HepG2 (cell line): ENCODE measurements around the gene NRAS. TPM values are rescaled to one million over a fixed set of nuclear protein-coding genes. Genes with fewer than 3 reads are reported as not detected.

Experiments
- AGO2 ChIP-seq: fragments of 200-400 bp; formaldehyde crosslinking; optimal IDR thresholded peaks from 2 replicates; pipeline ENCODE3; 2017; ENCODE audit warnings: mild to moderate bottlenecking, low read depth, low read length, moderate library complexity
- ATF1 ChIP-seq: IDR thresholded peaks from 2 replicates; pipeline ENCODE4 v1.6.1; 2016; ENCODE audit warnings: mild to moderate bottlenecking, control low read depth
- ATF4 ChIP-seq, 2 experiments: fragments of 450-650 bp in 1 of 2; sonication (generic) in 1 of 2; formaldehyde crosslinking; IDR thresholded peaks; 2 replicates each; pipeline versions ENCODE4 v1.5.0 to v1.8.0; 2020 to 2022; ENCODE audit warnings: mild to moderate bottlenecking in 1 of 2, missing genetic modification reagents in 1 of 2
- CREB1 ChIP-seq, 2 experiments: fragments of 450-650 bp in 1 of 2; IDR thresholded peaks; 2 replicates each; pipeline ENCODE4 v1.6.1; 2016 to 2017; ENCODE audit warnings: control low read depth in 1 of 2, mild to moderate bottlenecking in 1 of 2, missing compliant biosample characterization in 1 of 2, missing genetic modification characterization in 1 of 2
- GATAD2A ChIP-seq: IDR thresholded peaks from 2 replicates; pipeline ENCODE4 v1.6.1; 2016
- HBP1 ChIP-seq: IDR thresholded peaks from 2 replicates; pipeline ENCODE4 v1.6.1; 2016; ENCODE audit warnings: low read depth, control low read depth
- HOXA5 ChIP-seq: sonication (generic); formaldehyde crosslinking; IDR thresholded peaks from 2 replicates; pipeline ENCODE4 v1.4.0; 2020; ENCODE audit warnings: missing genetic modification reagents
- KAT8 ChIP-seq: IDR thresholded peaks from 2 replicates; pipeline ENCODE4 v1.6.1; 2016; ENCODE audit warnings: missing genetic modification reagents, missing compliant biosample characterization
- SALL1 ChIP-seq: sonication (generic); formaldehyde crosslinking; IDR thresholded peaks from 2 replicates; pipeline ENCODE4 v1.8.0; 2022; ENCODE audit warnings: mild to moderate bottlenecking, missing genetic modification reagents
- SOX5 ChIP-seq: IDR thresholded peaks from 2 replicates; pipeline ENCODE4 v1.6.1; 2016; ENCODE audit warnings: borderline replicate concordance
- TFDP1 ChIP-seq: IDR thresholded peaks from 2 replicates; pipeline ENCODE4 v1.6.1; 2016; ENCODE audit warnings: missing compliant biosample characterization, missing genetic modification reagents, borderline replicate concordance
- THAP9 ChIP-seq: sonication (generic); formaldehyde crosslinking; IDR thresholded peaks from 2 replicates; pipeline ENCODE4; 2020; ENCODE audit warnings: missing genetic modification reagents, mild to moderate bottlenecking, borderline replicate concordance
- YY1 ChIP-seq: IDR thresholded peaks from 2 replicates; pipeline ENCODE4 v1.6.1; 2011; ENCODE audit warnings: low read length, low read depth, moderate library complexity, mild to moderate bottlenecking; ENCODE audit not compliant: insufficient read depth, insufficient replicate concordance
- ZBED4 ChIP-seq: sonication (generic); formaldehyde crosslinking; IDR thresholded peaks from 2 replicates; pipeline ENCODE4 v1.4.0; 2020; ENCODE audit warnings: missing genetic modification reagents, borderline replicate concordance
- ZNF670 ChIP-seq: sonication (generic); formaldehyde crosslinking; IDR thresholded peaks from 2 replicates; pipeline ENCODE4 v1.8.0; 2022; ENCODE audit warnings: mild to moderate bottlenecking, missing genetic modification reagents, borderline replicate concordance
- polyA plus RNA-seq, 8 experiments: library from polyadenylated mRNA; depleted of rRNA in 3 of 8; stranded (reverse) in 7 of 8; unstranded in 1 of 8; fragments of >200 nt; fragmentation: Illumina TruSeq in 4 of 8; extraction: Trizol in 4 of 8; gene quantifications; 2 replicates each; pipeline versions ENCODE4 v1.2.1 to v1.2.3, GENCODE V29; 2011 to 2016; ENCODE audit warnings: low read depth in 4 of 8, missing spikeins in 1 of 8, mixed read lengths in 1 of 8; ENCODE audit not compliant: insufficient read depth in 1 of 8
- total RNA-seq, 5 experiments: library from RNA; depleted of rRNA; stranded (reverse); fragments of >200 nt; fragmentation: Illumina TruSeq; extraction: Trizol; gene quantifications; 2 replicates each; pipeline ENCODE4 v1.2.3, GENCODE V29; 2016; ENCODE audit warnings: low read depth in 1 of 5

NRAS gene
- total and polyA plus RNA-seq, 2 of the 13 experiments (the other 11 are each of a cell fraction or from before 2014, with no cell fraction given): 38.6 to 58.8 TPM

GRCh38 chr1:114716304-114717170 lies at the start of gene NRAS (continued):
- TF ChIP-seq SALL1 (CRISPR knock-in tag) (peak; percentile 76; the same call in 1 of the 2 replicates), SOX5 (CRISPR knock-in tag) (peak; percentile 36; the same call in 1 of the 2 replicates), HOXA5 (CRISPR knock-in tag) (peak; percentile 56; the same call in 1 of the 2 replicates), ZBED4 (CRISPR knock-in tag) (peak; percentile 55; the same call in 1 of the 2 replicates), THAP9 (CRISPR knock-in tag) (peak; percentile 72; the same call in 1 of the 2 replicates), ZNF670 (CRISPR knock-in tag) (0 out of 2 replicates have a peak, but pooled peaks have one; percentile 45), AGO2 (peak; percentile 99), GATAD2A (CRISPR knock-in tag) (peak; percentile 60; the same call in 1 of the 2 replicates), KAT8 (CRISPR knock-in tag) (peak; percentile 97), CREB1 (IDR thresholded peaks at IDR 0.05) (peak; percentile 94), CREB1 (CRISPR knock-in tag; IDR thresholded peaks at IDR 0.05) (peak; percentile 99), TFDP1 (CRISPR knock-in tag) (peak; percentile 45; the same call in 1 of the 2 replicates), ATF1 (CRISPR knock-in tag) (peak; percentile 98), ATF4 (CRISPR knock-in tag; IDR thresholded peaks at IDR 0.05) (peak in 1 of 2 experiments; percentile 27; a peak in 1 of 4 replicates), YY1 (peak; percentile 85), HBP1 (CRISPR knock-in tag) (0 out of 2 replicates have a peak, but pooled peaks have one; percentile 32)
